ENCODE measurements around the gene ALAD.

DNA sequence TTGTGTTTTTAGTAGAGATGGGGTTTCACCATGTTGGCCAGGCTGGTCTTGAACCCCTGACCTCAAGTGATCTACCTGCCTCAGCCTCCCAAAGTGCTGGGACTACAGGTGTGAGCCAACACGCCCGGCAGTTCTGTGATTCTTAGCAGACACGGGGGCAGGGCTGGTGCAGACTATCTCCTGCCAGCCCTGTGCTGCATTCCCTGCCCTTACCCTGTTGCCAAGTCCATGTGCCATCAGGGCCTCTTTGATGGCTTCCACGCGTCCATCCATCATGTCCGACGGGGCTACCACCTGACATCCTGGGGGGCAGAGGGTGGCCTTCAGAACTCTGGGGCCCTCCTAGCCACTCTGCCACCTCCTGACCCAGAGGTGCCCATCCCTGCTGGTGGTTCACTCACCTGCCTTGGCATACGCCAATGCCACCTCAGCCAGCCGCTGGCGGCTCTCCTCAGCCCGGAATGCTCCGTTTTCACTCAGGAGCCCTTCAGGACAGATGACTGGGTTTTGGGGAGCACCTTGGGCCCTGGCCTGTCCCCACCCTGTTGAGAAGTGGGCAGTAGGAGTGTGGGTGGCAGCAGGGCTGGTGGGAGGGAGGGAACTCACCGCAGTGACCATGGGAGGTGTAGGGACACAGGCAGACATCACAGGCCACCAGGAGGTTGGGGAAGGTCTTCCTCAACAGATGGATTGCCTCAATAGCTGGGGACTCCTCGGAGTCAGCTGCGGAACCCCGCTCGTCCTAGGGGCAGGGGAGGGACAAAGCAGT is 10.7 kb downstream of the ALAD start:
- TF ChIP-seq EZH2 (IDR thresholded peaks at IDR 0.05; ENCODE audit: low read length), result no peak
- TF ChIP-seq, protein P1, sequence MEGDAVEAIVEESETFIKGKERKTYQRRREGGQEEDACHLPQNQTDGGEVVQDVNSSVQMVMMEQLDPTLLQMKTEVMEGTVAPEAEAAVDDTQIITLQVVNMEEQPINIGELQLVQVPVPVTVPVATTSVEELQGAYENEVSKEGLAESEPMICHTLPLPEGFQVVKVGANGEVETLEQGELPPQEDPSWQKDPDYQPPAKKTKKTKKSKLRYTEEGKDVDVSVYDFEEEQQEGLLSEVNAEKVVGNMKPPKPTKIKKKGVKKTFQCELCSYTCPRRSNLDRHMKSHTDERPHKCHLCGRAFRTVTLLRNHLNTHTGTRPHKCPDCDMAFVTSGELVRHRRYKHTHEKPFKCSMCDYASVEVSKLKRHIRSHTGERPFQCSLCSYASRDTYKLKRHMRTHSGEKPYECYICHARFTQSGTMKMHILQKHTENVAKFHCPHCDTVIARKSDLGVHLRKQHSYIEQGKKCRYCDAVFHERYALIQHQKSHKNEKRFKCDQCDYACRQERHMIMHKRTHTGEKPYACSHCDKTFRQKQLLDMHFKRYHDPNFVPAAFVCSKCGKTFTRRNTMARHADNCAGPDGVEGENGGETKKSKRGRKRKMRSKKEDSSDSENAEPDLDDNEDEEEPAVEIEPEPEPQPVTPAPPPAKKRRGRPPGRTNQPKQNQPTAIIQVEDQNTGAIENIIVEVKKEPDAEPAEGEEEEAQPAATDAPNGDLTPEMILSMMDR (optimal IDR thresholded peaks at IDR 0.05 in 1 of 3, IDR thresholded peaks at IDR 0.05 in 1 of 3, conservative IDR thresholded peaks at IDR 0.05 in 1 of 3; ENCODE audit: extremely low read depth in 1 of 3, insufficient read depth in 2 of 3, low read length in 3 of 3), result no peak
